GM12892 (cell line): ENCODE measurements around the gene SIK2.

Experiments
- POLR2A ChIP-seq: IDR thresholded peaks from 2 replicates; pipeline ENCODE4 v1.6.1; 2011; ENCODE audit warnings: low read depth, low read length, control low read depth
- POLR2AphosphoS5 ChIP-seq: IDR thresholded peaks from 2 replicates; pipeline ENCODE4 v1.6.1; 2011; ENCODE audit warnings: low read depth, low read length, control low read depth
- TAF1 ChIP-seq: IDR thresholded peaks from 2 replicates; pipeline ENCODE4 v1.6.1; 2011; ENCODE audit warnings: low read depth, mild to moderate bottlenecking, control low read depth, low read length, borderline replicate concordance

GRCh38 chr11:111741751-111742150 lies 139.5 kb downstream of the SIK2 start:
- TF ChIP-seq POLR2AphosphoS5 (no peak), POLR2A (no peak), TAF1 (no peak)
